ENCODE data around the gene ABCC3.

Gene ABCC3

GRCh38 chr17:50725769-50726655 lies 91.3 kb downstream of the ABCC3 start:
- no peak for TF ChIP-seq CTCF (IDR thresholded peaks at IDR 0.05; ENCODE audit: extremely low read depth, missing control alignments)
- no peak for DNase-seq (ENCODE audit: low spot score)

- no peak for TF ChIP-seq CTCF (IDR thresholded peaks at IDR 0.05; ENCODE audit: extremely low read depth, missing control alignments)
- no peak for DNase-seq (ENCODE audit: low spot score)
Observed at GRCh38 chr17:50728112-50728429, 93.4 kb downstream of the ABCC3 start.

- no peak for TF ChIP-seq CTCF (IDR thresholded peaks at IDR 0.05; ENCODE audit: extremely low read depth, missing control alignments)
- no peak for DNase-seq (ENCODE audit: low spot score)
Observed at GRCh38 chr17:50728881-50729765, 94.4 kb downstream of the ABCC3 start.

- no peak for DNase-seq (ENCODE audit: low spot score)
- no peak for TF ChIP-seq CTCF (IDR thresholded peaks at IDR 0.05; ENCODE audit: extremely low read depth, missing control alignments)
Observed at GRCh38 chr17:50731575-50732460, 97.1 kb downstream of the ABCC3 start.

GRCh38 chr17:50735287-50735686 lies 100.6 kb downstream of the ABCC3 start:
- TF ChIP-seq CTCF (IDR thresholded peaks at IDR 0.05; ENCODE audit: extremely low read depth, missing control alignments): no peak
- DNase-seq (ENCODE audit: low spot score): no peak

- TF ChIP-seq CTCF (IDR thresholded peaks at IDR 0.05; ENCODE audit: extremely low read depth, missing control alignments): no peak
- no peak for DNase-seq (ENCODE audit: low spot score)
Observed at GRCh38 chr17:50737118-50737698, 102.5 kb downstream of the ABCC3 start.
